Lower leg skin (tissue), 4 donors: ENCODE measurements around the gene SLC2A4. TPM values are rescaled to one million over a fixed set of nuclear protein-coding genes. Genes with fewer than 3 reads are reported as not detected.
A peak's percentile ranks its signal among the peaks of the same experiment; 100 is the strongest.

Source experiments
- DNase-seq, 2 donors: peaks; one replicate each; pipeline ENCODE4 v3.0.0-alpha.2; 2019; ENCODE audit warnings: low spot score in 2 of 2
- H3K4me3 ChIP-seq: fragments of 200-600 bp; sonication (generic); 2 replicates; pipeline ENCODE4 v1.5.1; 2017; ENCODE audit warnings: mild to moderate bottlenecking, low read depth; ENCODE audit not compliant: poor library complexity, severe bottlenecking
- CTCF ChIP-seq, 3 donors: fragments of 450-650 bp; IDR thresholded peaks; one replicate each; pipeline ENCODE4 v1.5.1; 2016; ENCODE audit warnings: antibody characterized with exemption in 3 of 3, mild to moderate bottlenecking in 3 of 3, moderate library complexity in 2 of 3
- POLR2A ChIP-seq, 2 donors: fragments of 450-650 bp; IDR thresholded peaks; one replicate each; pipeline ENCODE4 v1.6.1; 2016 to 2017; ENCODE audit warnings: antibody characterized with exemption in 2 of 2, mild to moderate bottlenecking in 1 of 2, moderate library complexity in 1 of 2
- WGBS, 2 donors: methylation state at CpG; one replicate each; pipeline ENCODE4 v1.1.5; 2018; 5-methylcytosine and 5-hydroxymethylcytosine counted together
- intact Hi-C: fragments of 100-400 bp; cut with DNase I; formaldehyde crosslinking; loops from one replicate; pipeline ENCODE4 v1.15.0; 2023; ENCODE audit warnings: low total_unique reads
- total RNA-seq, 4 donors: library from RNA; depleted of rRNA; stranded (reverse); fragments of >200 nt; gene quantifications; one replicate each; pipeline ENCODE4 v1.1.0, GENCODE V29; 2016

SLC2A4 gene
- total RNA-seq, 4 donors from 2014 or later = 4.3 to 13.6 (median 8.4) TPM

- WGBS, 2 donors = 84 to 86% methylated on average over 6 of the region's 6 CpGs
Observed at GRCh38 chr17:7236808-7237207, 44.7 kb upstream of the SLC2A4 start.

DNA sequence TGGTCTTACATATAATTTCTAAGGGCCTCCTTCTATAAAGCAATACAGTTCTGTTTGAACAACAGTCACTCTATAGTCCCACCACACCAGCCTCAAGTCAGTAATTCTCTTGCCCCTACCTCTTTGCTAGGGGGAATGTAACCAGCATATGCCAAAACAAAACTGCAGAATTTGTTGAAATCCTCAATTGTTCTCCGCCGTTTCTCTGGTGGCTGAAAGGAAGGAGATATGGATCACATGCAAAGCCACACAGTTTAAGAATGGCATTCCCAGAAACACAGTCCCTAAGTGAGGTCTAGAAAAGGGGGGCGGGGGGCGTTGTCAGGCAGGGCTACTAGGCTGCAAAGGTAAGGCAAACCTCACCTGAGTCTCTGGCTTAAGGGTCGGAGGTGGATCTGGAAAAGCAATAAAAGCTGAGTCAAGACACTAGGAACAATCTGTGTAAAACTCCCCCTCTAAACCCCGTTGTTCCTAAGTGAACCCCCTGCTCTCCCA lies 44.2 kb upstream of the SLC2A4 start:
- no peak overlapping the region for H3K4me3 ChIP-seq
- WGBS, 2 donors = 20 to 28% methylated on average over 6 of the region's 6 CpGs
- no peak for TF ChIP-seq POLR2A (IDR thresholded peaks at IDR 0.05)
- TF ChIP-seq CTCF (IDR thresholded peaks at IDR 0.05) = no peak
- intact Hi-C loops = no loop called here
- DNase-seq = no peak

More at GRCh38 chr17:7236808-7237207, 44.7 kb upstream of the SLC2A4 start:
- DNase-seq = no peak
- intact Hi-C loops = no loop called here
- no peak overlapping the region for H3K4me3 ChIP-seq
- TF ChIP-seq POLR2A (IDR thresholded peaks at IDR 0.05) (no peak), CTCF (IDR thresholded peaks at IDR 0.05) (no peak)

DNA sequence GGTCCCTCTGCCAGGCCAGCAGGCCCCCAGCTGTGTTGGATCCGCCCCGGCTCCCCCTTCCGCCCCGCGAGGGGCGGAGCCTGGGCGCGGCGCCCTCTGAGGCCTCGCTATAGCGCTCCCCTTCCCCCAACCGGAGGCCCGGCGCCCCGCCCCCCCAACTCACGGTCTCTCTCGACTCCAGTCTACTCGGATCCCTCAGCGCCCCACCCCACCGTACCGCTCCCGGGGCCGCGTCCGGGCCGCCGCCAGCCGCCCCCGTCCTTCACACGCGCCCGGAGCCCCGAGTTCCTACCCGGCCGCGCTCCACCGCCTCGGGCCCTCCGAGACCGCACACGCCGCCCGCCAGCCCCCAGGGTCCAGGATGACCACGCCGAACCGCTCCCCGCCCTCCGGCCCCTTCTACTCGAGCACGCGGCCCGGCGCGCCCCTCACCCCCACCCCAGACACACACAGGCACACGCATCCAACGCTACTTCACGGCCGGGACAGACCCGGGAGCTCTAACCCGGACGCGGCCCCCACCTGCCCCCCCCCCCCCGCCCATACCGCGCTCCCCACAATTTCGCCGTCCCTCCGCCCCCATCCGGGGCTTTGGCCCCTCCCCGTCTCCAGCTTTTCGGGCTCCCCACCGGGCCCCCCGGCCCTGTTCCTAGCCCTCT lies 43.6 kb upstream of the SLC2A4 start:
- 0 to 1% methylated on average over 40 to 44 of the region's 73 CpGs for WGBS, 2 donors
- intact Hi-C loops = no loop called here
- TF ChIP-seq POLR2A (IDR thresholded peaks at IDR 0.05) (no peak), CTCF (IDR thresholded peaks at IDR 0.05) (no peak)

DNA sequence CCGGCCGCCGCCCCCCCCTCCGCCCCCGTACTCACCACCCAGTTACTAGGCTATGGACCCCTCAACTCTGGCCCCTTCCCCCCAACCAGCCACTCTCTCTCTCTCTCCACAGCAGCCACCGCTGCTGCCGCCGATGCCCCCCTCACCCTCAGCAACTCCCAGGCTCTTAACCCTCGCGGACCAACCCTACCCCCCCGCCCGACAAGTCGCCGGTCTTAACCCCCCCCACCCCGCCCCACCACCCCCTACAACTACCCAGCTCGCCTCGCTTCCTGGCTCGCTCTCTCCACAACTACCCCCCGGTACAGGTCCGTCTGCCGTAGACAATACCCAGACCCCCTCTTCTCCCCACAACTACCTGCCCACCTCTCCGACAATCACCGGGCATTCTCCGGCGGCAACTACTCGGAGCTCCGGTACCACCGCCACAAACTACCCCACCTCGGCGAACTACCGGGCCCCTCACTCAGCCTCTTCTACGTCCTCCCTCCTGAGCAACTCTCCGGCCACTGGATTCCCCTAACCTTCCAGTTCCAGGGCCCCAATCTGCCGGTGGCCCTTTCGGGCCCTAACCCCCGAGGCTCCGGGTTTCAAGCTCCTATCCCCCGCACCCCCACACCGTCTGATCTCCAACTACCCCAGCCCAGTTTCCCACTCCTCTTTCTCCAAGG lies 43.0 kb upstream of the SLC2A4 start:
- WGBS, 2 donors = 0 to 1% methylated on average over 26 to 31 of the region's 39 CpGs
- TF ChIP-seq CTCF (IDR thresholded peaks at IDR 0.05) (no peak), POLR2A (IDR thresholded peaks at IDR 0.05) (no peak)
- H3K4me3 ChIP-seq = peak overlapping the region; percentile 99
- DNase-seq = no peak
- intact Hi-C loops = no loop called here

More for the DNA sequence above, 43.6 kb upstream of the SLC2A4 start:
- peak overlapping the region; percentile 99 for H3K4me3 ChIP-seq
- peak in 1 of 2 donors; percentile 96 for DNase-seq

DNA sequence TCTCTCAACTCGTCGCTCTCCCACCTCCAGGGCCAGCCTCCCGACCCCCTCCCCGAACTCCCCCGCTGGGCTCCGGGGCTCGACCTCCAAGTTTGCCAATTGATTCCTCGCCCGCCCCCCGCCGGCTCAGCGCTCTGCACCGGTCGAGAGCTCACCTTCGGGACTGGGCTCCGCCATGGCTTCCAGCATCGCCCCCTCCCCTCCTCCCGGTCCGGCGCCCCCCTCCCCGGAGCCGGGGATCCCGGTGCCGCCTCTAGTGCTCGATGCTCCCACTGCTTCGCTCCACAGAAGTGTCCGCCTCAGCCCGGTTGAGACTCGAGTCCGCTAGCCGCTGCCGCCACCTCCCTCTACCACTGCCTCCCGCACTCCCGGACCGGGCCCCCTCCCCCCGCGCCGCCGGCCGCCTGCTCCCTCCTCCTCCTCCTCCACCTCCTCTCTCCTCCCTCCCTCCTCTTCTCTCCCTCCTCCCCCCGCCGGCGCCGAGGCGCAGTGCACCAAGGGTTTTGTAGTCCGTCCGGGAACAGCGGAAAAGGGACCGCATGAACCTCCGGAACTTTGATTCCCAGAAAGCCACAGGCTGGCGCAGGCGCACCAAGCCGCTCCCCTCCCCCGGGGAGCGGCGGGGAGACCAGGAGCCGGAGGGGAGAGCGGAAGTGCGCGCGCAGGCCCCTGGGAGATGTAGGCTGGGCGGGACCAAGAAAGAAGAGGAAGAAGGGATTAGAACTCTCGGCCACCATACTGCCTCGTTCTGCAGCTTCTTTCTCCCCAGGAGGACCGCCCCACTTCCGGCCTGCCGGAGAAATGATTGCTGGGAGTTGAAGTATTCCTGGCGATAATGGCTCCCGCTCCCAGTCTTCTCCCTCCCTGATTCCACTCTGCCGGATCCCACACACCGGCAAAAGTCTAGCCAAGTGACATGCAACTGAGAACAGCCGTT lies 42.2 kb upstream of the SLC2A4 start, which contains the start of gene PHF23:
TSS of gene PHF23 (minus strand) at position 367 of the 937 bp plus-strand sequence. CDS start at position 189, 178 bp downstream.
- H3K4me3 ChIP-seq = peak within 1 kb of the TSS; percentile 99
- TF ChIP-seq CTCF (IDR thresholded peaks at IDR 0.05) (peak in 1 of 3 donors; percentile 64), POLR2A (IDR thresholded peaks at IDR 0.05) (peak in 1 of 2 donors; percentile 40)
- WGBS, 2 donors = 1% methylated on average over 67 to 72 of the region's 72 CpGs
- intact Hi-C loops = no loop called here
- peak; percentile 99 to 100 for DNase-seq
